Epidermal melanocyte (primary cell): ENCODE data around the gene CNTNAP4.

Experiments
- DNase-seq: peaks from one replicate; pipeline ENCODE4 v3.0.0; 2011; ENCODE audit warnings: low spot score; ENCODE audit not compliant: insufficient read length

The CNTNAP4 gene

GRCh38 chr16:76486740-76487139, 209.5 kb downstream of the CNTNAP4 start:
- no peak for DNase-seq

GRCh38 chr16:76487411-76488064, 210.3 kb downstream of the CNTNAP4 start:
- no peak for DNase-seq

DNA sequence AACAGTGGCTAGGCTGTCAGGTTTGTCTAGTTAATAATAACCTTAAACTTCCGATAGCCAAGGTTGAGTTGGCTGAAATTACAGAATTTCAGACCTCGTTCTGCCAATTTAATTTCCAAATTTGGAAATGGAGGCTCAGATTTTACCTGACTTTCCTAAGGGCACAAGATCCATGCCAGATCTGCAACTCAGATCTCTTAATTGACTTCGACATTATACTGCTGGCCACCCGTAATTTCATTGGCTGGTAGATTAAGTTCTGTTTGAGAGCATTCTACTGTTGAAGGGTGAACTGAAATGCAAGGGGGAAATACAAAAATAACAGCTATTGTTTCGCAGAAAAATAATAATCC, 210.8 kb downstream of the CNTNAP4 start:
- DNase-seq: no peak

DNA sequence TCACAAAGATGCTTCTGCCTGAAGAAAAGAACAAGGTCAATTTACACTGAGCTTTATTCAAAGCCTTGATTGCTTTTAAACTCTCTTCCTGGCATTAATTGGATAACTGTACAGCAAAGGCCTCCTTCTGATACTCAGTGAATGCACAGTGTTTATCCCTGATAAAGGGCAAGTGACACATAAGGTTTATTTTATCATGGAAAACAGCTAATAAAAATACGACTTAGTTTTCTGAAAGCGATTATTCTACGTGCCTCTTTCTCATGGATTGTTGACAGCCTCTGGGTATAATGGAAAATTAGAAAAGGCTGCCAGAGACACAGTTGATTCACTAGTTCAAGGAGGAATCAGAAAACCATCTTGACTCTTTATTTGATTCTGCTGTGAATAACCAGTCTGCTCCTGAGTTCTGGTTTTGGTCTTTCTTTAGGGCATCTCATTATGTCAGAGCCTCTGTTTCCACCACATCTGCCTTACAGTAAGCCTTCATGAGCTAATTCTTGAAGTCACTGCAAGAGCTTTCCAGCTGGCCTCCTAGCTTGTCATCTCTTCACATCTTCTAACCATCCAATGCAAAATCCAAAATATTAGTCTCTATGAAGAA, 212.9 kb downstream of the CNTNAP4 start:
- DNase-seq: no peak

DNA sequence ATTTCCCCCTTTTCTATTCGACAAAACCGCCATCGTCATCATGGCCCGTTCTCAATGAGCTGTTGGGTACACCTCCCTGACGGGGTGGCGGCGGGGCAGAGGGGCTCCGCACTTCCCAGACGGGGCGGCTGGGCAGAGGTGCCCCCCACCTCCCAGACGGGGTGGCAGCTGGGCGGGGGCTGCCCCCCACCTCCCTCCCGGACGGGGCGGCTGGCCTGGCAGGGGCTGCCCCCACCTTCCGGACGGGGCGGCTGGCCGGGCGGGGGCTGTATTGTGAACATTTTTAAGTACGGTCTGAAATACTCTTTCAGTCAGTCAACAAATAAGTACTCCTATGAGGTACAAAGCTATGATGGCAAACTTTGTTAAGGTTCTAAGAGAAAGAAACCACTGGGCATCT, 222.8 kb downstream of the CNTNAP4 start:
- no peak for DNase-seq

DNA sequence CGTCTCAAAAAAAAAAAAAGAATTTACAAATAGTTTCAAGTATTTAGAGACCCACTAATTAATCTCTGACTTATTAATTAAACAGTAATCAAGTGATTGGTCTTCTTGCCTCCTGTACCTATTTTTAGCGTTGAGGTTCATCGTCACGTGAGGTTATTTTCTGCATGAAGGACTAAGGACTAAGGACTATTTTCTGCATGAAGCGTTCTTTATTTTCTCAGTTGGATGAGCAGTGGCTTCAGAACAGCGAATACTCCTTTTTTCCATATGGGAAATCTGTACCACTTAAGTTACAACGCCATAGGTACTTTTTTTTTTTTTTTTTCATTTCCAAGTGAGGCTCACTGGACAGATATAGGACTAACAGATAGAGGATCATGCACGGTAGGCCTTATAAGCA, 224.9 kb downstream of the CNTNAP4 start:
- no peak for DNase-seq

GRCh38 chr16:76502555-76502954, 225.4 kb downstream of the CNTNAP4 start:
- DNase-seq: no peak

DNA sequence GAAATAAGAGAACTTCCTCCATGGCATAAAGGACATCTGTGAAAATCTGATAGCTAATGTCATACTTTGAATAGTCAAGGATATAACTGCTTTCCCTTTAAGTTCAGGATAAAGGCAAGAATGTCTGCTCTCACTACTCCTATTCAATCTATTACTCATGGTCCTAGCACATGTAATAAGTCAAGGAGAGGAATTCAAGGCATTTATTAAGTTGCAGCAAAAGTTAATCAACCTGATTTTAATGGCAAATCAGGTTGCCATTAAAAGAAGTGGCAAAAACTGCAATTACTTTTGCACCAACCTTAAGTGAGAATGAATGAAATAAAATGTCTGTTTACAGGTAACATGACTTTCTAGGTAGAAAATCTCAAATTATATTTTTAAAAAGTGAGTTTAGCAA, 225.9 kb downstream of the CNTNAP4 start:
- no peak for DNase-seq

- DNase-seq: no peak
These were observed 234.0 kb downstream of the CNTNAP4 start for GRCh38 chr16:76511203-76511602.

GRCh38 chr16:76518781-76519180, 241.6 kb downstream of the CNTNAP4 start:
- no peak for DNase-seq

DNA sequence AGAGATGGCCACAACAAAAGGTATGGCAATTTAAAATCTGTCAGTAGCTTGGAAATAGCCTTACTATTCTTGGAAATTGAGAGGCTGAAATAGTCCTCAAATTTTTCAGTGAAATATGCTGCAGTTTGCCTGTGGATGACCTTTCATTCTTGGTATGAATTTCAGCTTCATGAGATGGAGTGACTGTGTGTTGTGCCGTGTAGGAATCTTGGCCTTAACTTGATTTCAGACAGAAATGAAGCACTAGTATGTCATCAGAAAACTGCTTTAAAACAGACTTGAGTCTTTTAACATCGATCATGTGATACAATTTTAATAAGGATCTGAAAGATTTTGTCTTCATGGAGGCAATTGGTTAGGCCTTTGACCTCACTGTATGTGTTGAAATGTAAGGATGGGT, 247.2 kb downstream of the CNTNAP4 start:
- no peak for DNase-seq

DNA sequence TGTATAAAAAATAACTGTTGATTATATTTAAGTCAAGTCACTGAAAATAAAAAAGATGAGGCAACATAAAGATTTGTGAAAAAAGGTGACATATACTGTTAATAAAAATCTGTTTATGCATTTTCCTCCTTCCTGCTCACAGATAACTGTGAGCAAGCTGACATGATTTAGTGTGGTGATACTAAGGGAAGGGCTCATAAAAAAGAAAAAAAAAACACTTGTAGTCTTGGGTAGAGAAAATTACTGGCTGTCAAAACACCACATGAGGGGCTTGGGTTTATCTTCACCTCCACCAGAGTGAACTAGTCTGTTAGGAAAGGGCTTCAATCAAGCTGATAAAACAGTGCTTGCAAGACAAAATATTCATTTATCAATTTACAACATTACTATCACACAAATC, 247.6 kb downstream of the CNTNAP4 start:
- no peak for DNase-seq

DNA sequence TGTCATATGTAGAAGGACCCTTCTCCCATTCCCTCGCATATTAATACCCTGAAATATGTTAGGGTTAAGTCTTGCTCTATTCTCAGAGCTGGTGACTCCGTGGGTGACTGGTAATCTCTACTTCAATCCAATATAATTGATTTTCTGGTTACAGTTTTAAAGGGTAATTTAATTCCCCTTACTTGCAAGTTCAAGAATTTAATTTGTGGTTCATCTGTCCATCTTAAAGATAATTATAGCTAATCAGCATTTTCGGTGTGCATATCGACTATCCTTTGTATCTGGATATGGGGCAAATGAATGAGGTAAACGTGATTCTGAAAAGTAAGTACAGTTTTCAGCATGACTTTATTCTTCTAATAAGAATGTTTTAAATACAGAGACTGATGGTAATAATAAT, 250.0 kb downstream of the CNTNAP4 start:
- DNase-seq: no peak

- DNase-seq: no peak
These were observed 251.9 kb downstream of the CNTNAP4 start for GRCh38 chr16:76529120-76529519.

GRCh38 chr16:76531236-76531635, 254.0 kb downstream of the CNTNAP4 start:
- DNase-seq: no peak

DNA sequence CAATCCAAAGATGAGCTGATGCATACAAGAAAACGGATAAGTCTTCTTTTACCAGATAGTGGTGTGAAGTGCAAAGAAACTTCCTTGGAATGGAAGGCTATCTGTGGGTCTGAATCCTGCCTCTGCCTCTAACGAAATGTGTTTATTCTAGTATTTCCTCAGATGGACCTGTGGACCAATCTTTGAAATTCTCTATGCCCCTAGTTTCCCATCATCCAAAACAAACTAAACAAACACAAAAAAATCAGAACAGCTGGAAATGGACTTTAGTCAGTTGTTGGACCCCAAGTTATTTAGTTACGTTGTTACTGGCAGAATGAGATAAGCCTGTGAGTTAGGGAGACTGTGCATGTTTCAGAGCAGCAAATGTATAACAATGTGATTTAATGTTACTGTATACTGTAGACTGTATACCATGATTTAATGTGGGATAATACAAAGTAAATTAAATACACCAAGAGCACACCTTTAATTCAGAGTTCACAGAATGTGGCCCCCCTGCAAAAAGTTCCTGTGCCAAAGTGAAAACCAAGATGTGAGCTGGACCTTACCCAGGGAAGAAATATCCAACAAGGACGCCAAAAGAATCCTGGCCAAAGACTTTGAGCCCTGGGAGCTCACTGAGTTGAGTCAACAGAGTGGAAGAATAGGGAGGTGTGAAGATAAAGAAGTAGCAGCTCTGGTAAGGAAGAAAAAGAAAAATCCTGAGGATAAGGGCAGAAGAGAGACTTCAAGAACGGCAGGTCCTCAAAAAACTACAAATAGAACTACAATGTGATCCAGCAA, 255.2 kb downstream of the CNTNAP4 start:
- no peak for DNase-seq

- DNase-seq: no peak
These were observed 262.4 kb downstream of the CNTNAP4 start for GRCh38 chr16:76539609-76540008.

DNA sequence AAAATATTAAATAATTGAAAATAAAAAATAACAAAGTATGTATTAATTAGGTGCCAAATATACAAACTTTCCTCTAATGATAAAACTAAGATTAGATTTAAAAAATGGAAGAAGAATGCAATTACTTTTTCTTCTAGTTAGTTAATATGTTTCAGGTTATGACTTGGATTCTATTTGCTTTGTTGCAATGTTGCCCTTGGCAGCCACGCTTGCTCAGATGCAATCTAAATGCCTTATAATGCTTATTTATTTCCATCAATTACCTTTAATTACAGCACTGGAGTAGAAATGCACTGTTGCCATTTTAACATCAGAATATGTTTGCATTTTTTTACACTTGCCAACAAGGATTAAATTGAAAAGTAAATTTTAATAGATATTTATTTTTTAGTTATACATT, 263.9 kb downstream of the CNTNAP4 start:
- DNase-seq: no peak

GRCh38 chr16:76565542-76565941, 288.3 kb downstream of the CNTNAP4 start:
- no peak for DNase-seq

DNA sequence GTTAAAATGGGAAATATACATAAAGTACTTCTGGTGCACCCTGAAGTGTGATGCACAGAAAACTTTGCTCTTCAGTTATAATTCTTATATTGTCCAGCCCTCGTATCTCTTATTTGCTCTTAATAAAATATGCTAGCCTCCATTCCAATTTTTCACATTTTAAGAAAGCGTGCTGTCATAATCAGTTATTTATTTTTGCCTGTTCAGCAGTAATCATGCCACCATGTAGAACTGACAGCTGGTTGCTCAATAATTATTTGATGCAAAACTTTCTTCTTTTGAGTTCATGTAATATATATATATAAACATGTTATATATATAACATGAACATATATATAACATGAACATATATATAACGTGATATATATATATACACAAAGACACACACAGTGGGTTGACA, 294.6 kb downstream of the CNTNAP4 start:
- DNase-seq: no peak

DNA sequence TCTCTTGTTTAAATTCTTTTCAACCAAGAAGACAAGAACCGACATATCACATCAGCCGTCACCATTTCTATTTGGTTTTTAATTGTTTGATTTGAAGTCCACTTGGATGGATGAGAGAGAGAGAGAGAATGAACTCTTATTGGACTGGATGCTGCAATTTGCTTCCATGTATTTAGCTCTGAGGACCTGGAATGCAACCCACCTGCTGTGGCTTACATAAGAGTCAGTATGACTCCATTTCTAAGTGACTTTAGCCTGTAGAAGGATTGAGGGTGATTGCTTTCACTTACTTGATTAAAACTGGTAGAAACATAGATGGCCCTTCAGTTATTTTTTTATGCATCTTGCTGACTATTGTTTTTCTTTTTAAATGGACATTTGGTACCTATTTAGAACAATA, 296.1 kb downstream of the CNTNAP4 start:
- DNase-seq: no peak

DNA sequence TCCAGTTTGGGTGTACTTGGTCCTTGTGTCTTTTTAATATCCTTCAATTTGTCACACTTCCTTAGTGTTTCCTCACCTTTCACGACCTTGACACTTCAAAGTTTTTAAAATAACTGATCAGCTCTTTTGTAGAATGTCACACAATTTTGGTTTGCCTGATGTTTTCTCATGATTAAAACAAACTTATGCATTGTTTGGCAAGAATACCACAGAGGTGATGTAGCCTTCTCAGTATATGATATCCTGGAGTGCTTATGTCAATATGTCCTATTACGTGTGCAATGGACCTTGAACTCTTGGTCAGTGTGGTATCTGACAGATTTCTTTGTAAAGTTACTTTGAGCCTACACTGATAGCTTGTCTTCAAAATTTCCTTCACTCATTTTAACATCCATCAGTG, 297.4 kb downstream of the CNTNAP4 start:
- no peak for DNase-seq

DNA sequence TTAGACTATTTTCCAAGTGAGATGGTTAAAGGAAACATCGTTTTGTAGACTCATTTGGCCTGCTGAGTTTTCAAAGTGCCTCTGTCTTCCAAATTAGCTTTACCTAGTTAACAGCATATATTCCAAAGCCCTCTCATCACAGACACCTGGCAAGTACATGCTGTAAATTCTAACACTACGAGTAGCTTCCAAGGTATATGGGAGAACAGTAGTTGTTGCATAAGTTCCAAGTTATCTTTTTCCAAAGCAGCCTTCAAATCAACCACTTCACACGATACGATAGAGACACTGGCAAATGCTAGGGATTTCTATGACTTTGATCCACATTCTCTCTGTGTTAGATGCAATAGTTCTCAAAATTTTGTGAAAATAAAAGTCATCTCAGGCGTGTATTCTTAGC, 299.3 kb downstream of the CNTNAP4 start:
- no peak for DNase-seq
